GM15510 (cell line): ENCODE data around the gene LAMA3.

Experiments
- POLR2A ChIP-seq: IDR thresholded peaks from 3 replicates; pipeline ENCODE4 v1.6.1; 2011; ENCODE audit warnings: borderline replicate concordance; ENCODE audit not compliant: insufficient read length; ENCODE audit errors: extremely low read depth

The LAMA3 gene

GRCh38 chr18:23738151-23738550, 48.9 kb downstream of the LAMA3 start:
- TF ChIP-seq POLR2A: no peak

GRCh38 chr18:23738575-23738974, 49.3 kb downstream of the LAMA3 start:
- no peak for TF ChIP-seq POLR2A

- no peak for TF ChIP-seq POLR2A
These were observed 51.0 kb downstream of the LAMA3 start for GRCh38 chr18:23740105-23740830.

GRCh38 chr18:23743733-23744333, 54.6 kb downstream of the LAMA3 start:
- no peak for TF ChIP-seq POLR2A

GRCh38 chr18:23745366-23745765, 56.1 kb downstream of the LAMA3 start:
- TF ChIP-seq POLR2A: no peak

GRCh38 chr18:23746851-23747250, 57.6 kb downstream of the LAMA3 start:
- TF ChIP-seq POLR2A: no peak

- TF ChIP-seq POLR2A: no peak
These were observed 63.1 kb downstream of the LAMA3 start for GRCh38 chr18:23752363-23752762.

- no peak for TF ChIP-seq POLR2A
These were observed 63.5 kb downstream of the LAMA3 start for GRCh38 chr18:23752796-23753195.

- no peak for TF ChIP-seq POLR2A
These were observed 67.6 kb downstream of the LAMA3 start for GRCh38 chr18:23756590-23757436.

- no peak for TF ChIP-seq POLR2A
These were observed 68.1 kb downstream of the LAMA3 start for GRCh38 chr18:23757437-23757733.

- no peak for TF ChIP-seq POLR2A
These were observed 69.0 kb downstream of the LAMA3 start for GRCh38 chr18:23758281-23758680.

GRCh38 chr18:23761941-23762340, 72.7 kb downstream of the LAMA3 start:
- no peak for TF ChIP-seq POLR2A

- no peak for TF ChIP-seq POLR2A
These were observed 74.1 kb downstream of the LAMA3 start for GRCh38 chr18:23763343-23763742.

GRCh38 chr18:23765931-23766330, 76.7 kb downstream of the LAMA3 start:
- TF ChIP-seq POLR2A: no peak

- no peak for TF ChIP-seq POLR2A
These were observed 83.2 kb downstream of the LAMA3 start for GRCh38 chr18:23772327-23773024.
